Right atrium auricular region (tissue), 2 donors: ENCODE data around the gene PLA2R1. TPM values are rescaled to one million over a fixed set of nuclear protein-coding genes. Genes with fewer than 3 reads are reported as not detected.

ENCODE experiments used
- DNase-seq: peaks from one replicate; pipeline ENCODE4 v3.0.0-alpha.2; 2019; ENCODE audit warnings: low spot score
- H3K27ac ChIP-seq, 2 donors: fragments of 200-600 bp; sonication (generic); 1 replicate in 1 of 2; 2 replicates in 1 of 2; pipeline ENCODE4 v1.5.1; 2016 to 2019
- H3K27me3 ChIP-seq, 2 donors: fragments of 200-600 bp; sonication (generic); one replicate each; pipeline versions ENCODE4 v1.5.1 to v1.6.0; 2017 to 2019
- H3K36me3 ChIP-seq: fragments of 200-600 bp; sonication (generic); one replicate; pipeline ENCODE4 v1.5.1; 2016
- H3K4me1 ChIP-seq, 2 donors: fragments of 200-600 bp; sonication (generic); one replicate each; pipeline versions ENCODE4 v1.5.1 to v1.6.0; 2017 to 2019
- H3K4me3 ChIP-seq, 2 donors: fragments of 200-600 bp; sonication (generic); 1 replicate in 1 of 2; 2 replicates in 1 of 2; pipeline ENCODE4 v1.5.1; 2017 to 2019; ENCODE audit warnings: mild to moderate bottlenecking in 1 of 2, moderate library complexity in 1 of 2
- H3K9me3 ChIP-seq, 2 donors: fragments of 200-600 bp; sonication (generic); one replicate each; pipeline ENCODE4 v1.5.1; 2019
- CTCF ChIP-seq, 2 donors: fragments of 200-600 bp; sonication (generic); IDR thresholded peaks; one replicate each; pipeline ENCODE4 v1.5.1; 2019; ENCODE audit warnings: antibody characterized with exemption in 2 of 2
- total RNA-seq, 2 donors: library from RNA; depleted of rRNA; stranded (reverse); fragments of >200 nt; gene quantifications; one replicate each; pipeline ENCODE4 v1.1.0, GENCODE V29; 2016

Gene PLA2R1
- total RNA-seq, 2 donors from 2014 or later: 2.8 to 3.3 TPM

- Histone ChIP-seq H3K27me3 (no peaks in the 10 kb centered on the region), H3K9me3 (no peaks in the 10 kb centered on the region), H3K27ac (no peak overlapping the region), H3K4me3 (no peak overlapping the region), H3K4me1 (peaks cover 0 to 11% of the 10 kb centered on the region in 2 donors), H3K36me3 (no peaks in the 10 kb centered on the region)
- no peak for TF ChIP-seq CTCF (IDR thresholded peaks at IDR 0.05)
- DNase-seq: no peak
Observed at GRCh38 chr2:160055726-160056108, 6.7 kb downstream of the PLA2R1 start.

GRCh38 chr2:160054984-160055725, 7.3 kb downstream of the PLA2R1 start:
- H3K27me3 ChIP-seq: no peaks in the 10 kb centered on the region
- H3K9me3 ChIP-seq: no peaks in the 10 kb centered on the region
- H3K36me3 ChIP-seq: no peaks in the 10 kb centered on the region

GRCh38 chr2:160053946-160054345, 8.5 kb downstream of the PLA2R1 start:
- Histone ChIP-seq H3K9me3 (no peaks in the 10 kb centered on the region), H3K4me3 (no peak overlapping the region), H3K27me3 (no peaks in the 10 kb centered on the region), H3K27ac (no peak overlapping the region), H3K4me1 (peaks cover 0 to 11% of the 10 kb centered on the region in 2 donors), H3K36me3 (no peaks in the 10 kb centered on the region)
- DNase-seq: no peak
- TF ChIP-seq CTCF (IDR thresholded peaks at IDR 0.05): no peak

More at GRCh38 chr2:160054984-160055725, 7.3 kb downstream of the PLA2R1 start:
- Histone ChIP-seq H3K27ac (no peak overlapping the region), H3K4me3 (no peak overlapping the region), H3K4me1 (peaks cover 0 to 11% of the 10 kb centered on the region in 2 donors)
- no peak for DNase-seq
- TF ChIP-seq CTCF (IDR thresholded peaks at IDR 0.05): no peak

- DNase-seq: no peak
- Histone ChIP-seq H3K4me1 (peaks cover 0 to 11% of the 10 kb centered on the region in 2 donors), H3K36me3 (no peaks in the 10 kb centered on the region), H3K27ac (no peak overlapping the region), H3K27me3 (no peaks in the 10 kb centered on the region), H3K4me3 (no peak overlapping the region), H3K9me3 (no peaks in the 10 kb centered on the region)
- no peak for TF ChIP-seq CTCF (IDR thresholded peaks at IDR 0.05)
Observed at GRCh38 chr2:160052531-160052930, 9.9 kb downstream of the PLA2R1 start.

GRCh38 chr2:160051371-160051800, 11.0 kb downstream of the PLA2R1 start:
- H3K4me3 ChIP-seq: no peak overlapping the region
- TF ChIP-seq CTCF (IDR thresholded peaks at IDR 0.05): no peak
- no peaks in the 10 kb centered on the region for H3K36me3 ChIP-seq
- no peaks in the 10 kb centered on the region for H3K9me3 ChIP-seq
- DNase-seq: no peak
- H3K27ac ChIP-seq: no peak overlapping the region
- H3K27me3 ChIP-seq: no peaks in the 10 kb centered on the region
- peaks cover 0 to 11% of the 10 kb centered on the region in 2 donors for H3K4me1 ChIP-seq

- no peak overlapping the region for H3K4me3 ChIP-seq
- H3K36me3 ChIP-seq: no peaks in the 10 kb centered on the region
- no peaks in the 10 kb centered on the region for H3K27me3 ChIP-seq
- H3K9me3 ChIP-seq: no peaks in the 10 kb centered on the region
- no peak overlapping the region for H3K27ac ChIP-seq
- H3K4me1 ChIP-seq: peaks cover 0 to 11% of the 10 kb centered on the region in 2 donors
- DNase-seq: no peak
- no peak for TF ChIP-seq CTCF (IDR thresholded peaks at IDR 0.05)
Observed at GRCh38 chr2:160050147-160050546, 12.3 kb downstream of the PLA2R1 start.
